ENCODE results near the gene CCL25.
"Not testable (repeated sequence)": the region's sequence is repeated elsewhere in the genome, so short reads cannot be mapped to it uniquely, and the experiment has no call there.

The CCL25 gene

GRCh38 chr19:8087876-8088275 is 35.3 kb downstream of the CCL25 start:
- no peaks in the 10 kb centered on the region for H3K9me3 Mint-ChIP-seq
- H3K27me3 Mint-ChIP-seq, result no peaks in the 10 kb centered on the region
- no peaks in the 10 kb centered on the region for H3K4me1 Mint-ChIP-seq (ENCODE audit: low read depth)
- no peaks in the 10 kb centered on the region for H3K36me3 Mint-ChIP-seq (ENCODE audit: low read depth)
- H3K4me3 Mint-ChIP-seq, result no peak overlapping the region
- no peak overlapping the region for H3K27ac Mint-ChIP-seq

GRCh38 chr19:8088752-8089663 is 36.4 kb downstream of the CCL25 start:
- no peaks in the 10 kb centered on the region for H3K36me3 Mint-ChIP-seq (ENCODE audit: low read depth)
- H3K27ac Mint-ChIP-seq, result no peak overlapping the region
- no peaks in the 10 kb centered on the region for H3K4me1 Mint-ChIP-seq (ENCODE audit: low read depth)
- no peaks in the 10 kb centered on the region for H3K27me3 Mint-ChIP-seq
- no peak overlapping the region for H3K4me3 Mint-ChIP-seq
- no peaks in the 10 kb centered on the region for H3K9me3 Mint-ChIP-seq

DNA sequence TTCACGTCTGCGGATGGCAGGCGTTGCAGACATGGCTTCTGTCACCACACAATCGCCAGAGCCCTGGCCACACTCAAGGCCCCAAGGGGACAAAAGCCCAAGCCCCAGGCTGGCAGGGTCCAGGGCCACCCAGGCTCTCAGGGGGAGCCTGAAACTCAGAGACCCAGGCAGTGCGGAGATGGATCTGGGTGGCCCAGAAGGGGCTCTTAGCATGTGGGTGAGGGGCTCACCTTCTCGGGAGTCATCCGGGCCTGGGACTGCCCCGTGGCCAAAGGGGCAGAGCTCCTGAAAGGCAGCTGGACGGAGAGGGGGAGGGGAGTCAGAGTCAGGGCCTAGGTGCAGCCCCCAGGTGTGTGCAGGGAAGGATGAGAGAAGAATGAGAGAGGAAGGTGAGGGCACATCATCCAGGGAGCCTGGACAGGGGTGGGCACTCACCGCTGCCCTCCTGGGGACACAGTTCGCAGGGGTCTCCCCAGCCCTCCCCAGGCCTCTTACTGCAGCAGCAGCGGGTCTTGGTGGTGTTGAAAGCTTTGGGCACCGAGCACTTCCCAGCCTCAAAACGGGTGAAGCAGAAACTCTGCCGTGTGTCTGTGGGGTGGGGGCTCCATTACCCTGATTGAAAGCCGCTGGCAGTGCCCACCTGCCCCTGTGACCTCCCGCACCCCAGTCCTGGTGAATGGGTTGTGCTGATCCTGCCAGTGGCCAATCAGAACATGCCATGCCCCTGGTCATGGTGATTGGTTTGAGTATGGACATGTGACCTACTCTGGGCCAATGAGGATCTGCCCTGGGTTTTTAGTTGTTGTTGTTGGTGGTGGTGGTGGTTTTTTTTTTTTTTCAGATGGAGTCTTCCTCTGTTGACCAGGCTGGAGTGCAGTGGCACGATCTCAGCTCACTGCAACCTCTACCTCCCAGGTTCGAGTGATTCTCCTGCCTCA is 37.4 kb downstream of the CCL25 start:
- no peak overlapping the region for H3K27ac Mint-ChIP-seq
- no peaks in the 10 kb centered on the region for H3K4me1 Mint-ChIP-seq (ENCODE audit: low read depth)
- no peaks in the 10 kb centered on the region for H3K9me3 Mint-ChIP-seq
- H3K4me3 Mint-ChIP-seq, result no peak overlapping the region
- H3K27me3 Mint-ChIP-seq, result no peaks in the 10 kb centered on the region
- no peaks in the 10 kb centered on the region for H3K36me3 Mint-ChIP-seq (ENCODE audit: low read depth)

GRCh38 chr19:8090950-8091349 is 38.4 kb downstream of the CCL25 start:
- Mint-ChIP-seq H3K4me3 (no peak overlapping the region), H3K36me3 (ENCODE audit: low read depth) (no peaks in the 10 kb centered on the region), H3K9me3 (no peaks in the 10 kb centered on the region), H3K27me3 (no peaks in the 10 kb centered on the region), H3K27ac (no peak overlapping the region), H3K4me1 (ENCODE audit: low read depth) (no peaks in the 10 kb centered on the region)

DNA sequence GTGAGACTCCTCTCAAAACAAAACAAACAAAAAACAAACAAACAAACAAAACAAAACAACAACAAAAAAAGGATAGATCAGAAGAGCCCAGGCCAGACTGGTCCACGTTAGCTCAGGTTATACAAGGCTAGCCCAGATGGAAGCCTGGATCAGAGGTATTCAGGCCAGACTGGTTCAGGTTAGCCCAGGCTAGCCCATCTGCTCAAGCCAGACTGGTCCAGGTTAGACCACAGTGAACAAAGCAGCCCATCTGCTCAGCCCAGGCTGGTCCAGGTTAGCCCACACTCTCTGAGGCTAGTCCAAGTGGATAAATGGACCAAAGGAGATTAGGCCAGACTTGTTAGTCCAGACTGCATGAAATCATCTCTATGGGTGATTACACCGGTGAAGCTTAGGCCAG is 41.2 kb downstream of the CCL25 start:
- Mint-ChIP-seq H3K9me3 (no peaks in the 10 kb centered on the region), H3K27me3 (peaks cover 5% of the 10 kb centered on the region), H3K4me1 (ENCODE audit: low read depth) (no peaks in the 10 kb centered on the region), H3K27ac (no peak overlapping the region), H3K36me3 (ENCODE audit: low read depth) (no peaks in the 10 kb centered on the region), H3K4me3 (no peak overlapping the region)

DNA sequence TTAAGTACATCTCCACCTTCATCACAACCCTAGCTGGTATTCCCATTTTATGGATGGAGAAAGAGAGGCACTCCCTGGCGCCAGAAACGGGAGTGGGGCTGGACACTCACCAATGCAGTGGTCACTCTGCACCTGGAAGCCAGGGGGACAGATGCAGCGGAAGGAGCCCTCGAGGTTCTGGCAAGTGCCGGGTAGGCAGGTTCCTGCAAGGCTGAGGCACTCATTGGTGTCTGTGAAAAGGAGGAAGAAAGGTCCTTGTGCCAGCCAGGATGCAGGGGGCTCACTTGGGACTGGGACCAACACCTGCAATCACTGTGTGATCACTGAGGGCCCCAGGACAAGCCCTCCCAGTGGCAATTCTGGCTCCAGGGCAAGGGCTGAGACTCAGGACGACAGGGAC is 41.8 kb downstream of the CCL25 start:
- H3K27me3 Mint-ChIP-seq, result peaks cover 5% of the 10 kb centered on the region
- no peak overlapping the region for H3K4me3 Mint-ChIP-seq
- no peaks in the 10 kb centered on the region for H3K4me1 Mint-ChIP-seq (ENCODE audit: low read depth)
- no peaks in the 10 kb centered on the region for H3K9me3 Mint-ChIP-seq
- no peak overlapping the region for H3K27ac Mint-ChIP-seq
- no peaks in the 10 kb centered on the region for H3K36me3 Mint-ChIP-seq (ENCODE audit: low read depth)

DNA sequence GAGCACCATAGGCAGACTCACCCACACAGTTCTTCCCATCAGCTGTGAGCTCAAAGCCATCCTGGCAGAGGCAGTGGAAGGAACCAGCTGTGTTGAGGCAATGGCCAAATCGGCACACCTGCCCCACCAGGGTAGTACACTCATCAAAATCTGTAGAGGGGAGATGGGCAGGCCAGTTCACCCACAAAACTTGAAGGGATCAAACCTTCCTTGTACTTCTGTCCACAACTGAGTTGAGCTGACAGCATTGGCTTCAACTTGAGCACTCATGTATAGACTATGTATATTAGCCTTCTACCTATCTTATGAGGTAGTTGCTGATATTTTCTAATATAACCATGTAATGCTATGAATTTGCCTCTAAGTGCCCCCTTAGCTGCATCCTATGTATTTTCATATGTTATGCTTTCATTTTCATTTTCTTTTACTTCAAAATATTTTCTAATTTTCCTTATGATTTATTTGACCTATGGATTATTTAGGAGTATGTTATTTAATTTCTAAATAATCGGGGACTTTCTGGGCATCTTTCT is 42.9 kb downstream of the CCL25 start:
- no peaks in the 10 kb centered on the region for H3K9me3 Mint-ChIP-seq
- H3K27me3 Mint-ChIP-seq, result peaks cover 5% of the 10 kb centered on the region
- no peaks in the 10 kb centered on the region for H3K36me3 Mint-ChIP-seq (ENCODE audit: low read depth)
- no peak overlapping the region for H3K27ac Mint-ChIP-seq
- no peak overlapping the region for H3K4me3 Mint-ChIP-seq
- no peaks in the 10 kb centered on the region for H3K4me1 Mint-ChIP-seq (ENCODE audit: low read depth)

DNA sequence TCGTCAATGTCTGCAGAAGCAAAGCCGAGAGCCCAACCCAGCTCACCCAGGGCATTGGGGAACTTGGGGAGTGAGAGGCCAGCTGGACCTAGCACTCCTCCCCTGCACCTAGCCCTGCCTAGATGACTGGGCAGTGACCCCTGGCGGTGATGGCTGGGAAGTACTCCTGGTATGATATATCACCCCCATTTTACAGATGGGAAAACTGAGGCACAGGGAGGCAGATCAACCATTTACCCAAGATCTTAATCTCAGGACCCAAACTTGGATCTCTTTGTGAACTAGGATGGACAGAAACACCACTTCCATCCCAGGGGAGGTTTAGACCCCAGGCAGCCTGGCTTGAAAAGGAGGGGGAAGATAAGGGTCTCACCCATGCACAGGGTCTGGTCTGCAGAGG is 43.5 kb downstream of the CCL25 start:
- Mint-ChIP-seq H3K4me3 (no peak overlapping the region), H3K27ac (no peak overlapping the region), H3K4me1 (ENCODE audit: low read depth) (no peaks in the 10 kb centered on the region), H3K36me3 (ENCODE audit: low read depth) (no peaks in the 10 kb centered on the region), H3K9me3 (no peaks in the 10 kb centered on the region), H3K27me3 (peaks cover 5% of the 10 kb centered on the region)

GRCh38 chr19:8097198-8097597 is 44.6 kb downstream of the CCL25 start:
- Mint-ChIP-seq H3K27ac (no peak overlapping the region), H3K9me3 (no peaks in the 10 kb centered on the region), H3K4me3 (no peak overlapping the region), H3K27me3 (peaks cover 5% of the 10 kb centered on the region), H3K4me1 (ENCODE audit: low read depth) (no peaks in the 10 kb centered on the region), H3K36me3 (ENCODE audit: low read depth) (no peaks in the 10 kb centered on the region)

DNA sequence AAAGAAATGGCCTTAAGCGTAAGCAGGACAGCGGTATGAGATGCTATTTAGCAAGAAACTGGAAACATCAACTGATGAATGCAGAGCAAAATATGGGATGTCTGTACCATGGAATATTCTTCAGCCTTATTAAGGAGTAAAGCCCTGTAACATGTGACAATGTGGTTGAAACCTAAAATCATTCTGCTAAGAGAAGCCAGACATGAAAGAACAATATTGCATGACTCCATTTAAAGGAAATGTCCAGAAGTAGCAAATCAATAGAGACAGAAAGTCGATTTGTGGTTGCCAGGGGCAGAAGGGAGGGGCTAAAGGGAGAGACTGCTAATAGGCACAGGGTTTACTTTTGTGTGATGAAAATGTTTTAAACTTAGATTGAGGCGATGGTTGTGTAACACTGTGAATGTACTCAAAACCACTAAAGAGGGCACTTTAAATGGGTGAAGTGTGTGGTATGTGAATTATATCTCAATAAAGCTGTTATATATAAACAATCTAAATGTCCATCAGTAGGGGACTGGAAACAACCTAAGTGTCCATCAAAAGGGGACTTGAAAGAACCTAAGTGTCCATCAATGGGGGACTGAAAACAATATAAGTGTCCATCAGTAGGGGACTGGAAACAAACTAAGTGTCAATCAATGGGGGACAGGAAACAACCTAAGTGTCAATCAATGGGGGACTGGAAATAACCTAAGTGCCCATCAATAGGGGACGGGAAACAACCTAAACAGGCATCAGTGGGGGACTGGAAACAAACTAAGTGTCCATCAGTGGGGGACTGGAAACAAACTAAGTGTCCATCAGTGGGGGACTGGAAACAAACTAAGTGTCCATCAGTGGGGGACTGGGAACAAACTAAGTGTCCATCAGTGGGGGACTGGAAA is 45.4 kb downstream of the CCL25 start:
- Mint-ChIP-seq H3K9me3 (no peaks in the 10 kb centered on the region), H3K27me3 (peaks cover 5% of the 10 kb centered on the region), H3K4me1 (ENCODE audit: low read depth) (no peaks in the 10 kb centered on the region), H3K4me3 (no peak overlapping the region), H3K36me3 (ENCODE audit: low read depth) (no peaks in the 10 kb centered on the region), H3K27ac (no peak overlapping the region)

- Mint-ChIP-seq H3K4me1 (ENCODE audit: low read depth) (no peaks in the 10 kb centered on the region), H3K36me3 (ENCODE audit: low read depth) (no peaks in the 10 kb centered on the region), H3K9me3 (no peaks in the 10 kb centered on the region), H3K4me3 (no peak overlapping the region), H3K27ac (no peak overlapping the region), H3K27me3 (peaks cover 9% of the 10 kb centered on the region)
Measured at GRCh38 chr19:8101311-8101710, 48.8 kb downstream of the CCL25 start.

GRCh38 chr19:8101910-8102309 is 49.4 kb downstream of the CCL25 start:
- H3K9me3 Mint-ChIP-seq; H3K36me3 Mint-ChIP-seq (ENCODE audit: low read depth); H3K4me1 Mint-ChIP-seq (ENCODE audit: low read depth); H3K27ac Mint-ChIP-seq; H3K4me3 Mint-ChIP-seq; H3K27me3 Mint-ChIP-seq: not testable (repeated sequence)

DNA sequence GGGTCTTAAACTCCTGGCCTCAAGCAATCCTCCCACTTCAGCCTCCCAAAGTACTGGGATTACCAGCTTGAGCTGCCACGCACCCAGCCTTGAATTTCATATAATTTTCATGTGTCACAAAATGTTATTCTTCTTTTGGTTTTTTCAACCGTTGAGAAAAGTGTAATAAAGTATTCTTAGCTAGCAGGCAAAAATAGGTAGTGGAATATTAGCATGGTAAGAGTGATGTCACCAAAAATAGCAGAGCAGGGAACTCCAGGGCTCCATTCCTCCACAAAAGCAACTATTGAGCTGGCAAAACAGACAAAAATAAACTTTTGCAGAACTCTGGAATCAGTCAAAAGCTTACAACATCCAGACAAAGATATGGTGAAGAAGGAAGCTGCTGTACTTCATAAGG is 52.9 kb downstream of the CCL25 start:
- Mint-ChIP-seq H3K4me3 (no peak overlapping the region), H3K27me3 (peaks cover 21% of the 10 kb centered on the region), H3K9me3 (no peaks in the 10 kb centered on the region), H3K4me1 (ENCODE audit: low read depth) (no peaks in the 10 kb centered on the region), H3K27ac (no peak overlapping the region), H3K36me3 (ENCODE audit: low read depth) (no peaks in the 10 kb centered on the region)

GRCh38 chr19:8107301-8107903 is 54.8 kb downstream of the CCL25 start:
- Mint-ChIP-seq H3K4me1 (ENCODE audit: low read depth) (no peaks in the 10 kb centered on the region), H3K27me3 (peaks cover 22% of the 10 kb centered on the region), H3K9me3 (no peaks in the 10 kb centered on the region), H3K27ac (no peak overlapping the region), H3K36me3 (ENCODE audit: low read depth) (no peaks in the 10 kb centered on the region), H3K4me3 (no peak overlapping the region)
